ENCODE results near the gene PPP1R26.
"Not testable (repeated sequence)": the region's sequence is repeated elsewhere in the genome, so short reads cannot be mapped to it uniquely, and the experiment has no call there.

The PPP1R26 gene

GRCh38 chr9:135439916-135440315 lies 39.7 kb upstream of the PPP1R26 start:
- Histone ChIP-seq H3K36me3 (ENCODE audit: insufficient read depth, low read length) (no peaks in the 10 kb centered on the region), H3K4me1 (ENCODE audit: insufficient read depth, low read length) (no peaks in the 10 kb centered on the region), H3K27ac (ENCODE audit: low read length) (no peak overlapping the region), H3K9me3 (ENCODE audit: insufficient read depth, low read length, severe bottlenecking) (no peaks in the 10 kb centered on the region), H3K27me3 (ENCODE audit: insufficient read depth, low read length, poor library complexity) (no peaks in the 10 kb centered on the region), H3K4me3 (ENCODE audit: low read depth in 1 of 2, low read length in 2 of 2) (no peak overlapping the region), H4K20me1 (ENCODE audit: insufficient read depth, low read length) (no peaks in the 10 kb centered on the region), H3K9ac (ENCODE audit: low read depth, low read length) (no peak overlapping the region), H3K4me2 (ENCODE audit: insufficient read depth, low read length) (no peak overlapping the region), H2AFZ (ENCODE audit: low read depth, low read length) (no peak overlapping the region), H3K79me2 (ENCODE audit: insufficient read depth, low read length) (no peaks in the 10 kb centered on the region)
- TF ChIP-seq EZH2 (IDR thresholded peaks at IDR 0.05; ENCODE audit: borderline replicate concordance, low read depth, low read length, severe bottlenecking): no peak
- TF ChIP-seq, protein P1, sequence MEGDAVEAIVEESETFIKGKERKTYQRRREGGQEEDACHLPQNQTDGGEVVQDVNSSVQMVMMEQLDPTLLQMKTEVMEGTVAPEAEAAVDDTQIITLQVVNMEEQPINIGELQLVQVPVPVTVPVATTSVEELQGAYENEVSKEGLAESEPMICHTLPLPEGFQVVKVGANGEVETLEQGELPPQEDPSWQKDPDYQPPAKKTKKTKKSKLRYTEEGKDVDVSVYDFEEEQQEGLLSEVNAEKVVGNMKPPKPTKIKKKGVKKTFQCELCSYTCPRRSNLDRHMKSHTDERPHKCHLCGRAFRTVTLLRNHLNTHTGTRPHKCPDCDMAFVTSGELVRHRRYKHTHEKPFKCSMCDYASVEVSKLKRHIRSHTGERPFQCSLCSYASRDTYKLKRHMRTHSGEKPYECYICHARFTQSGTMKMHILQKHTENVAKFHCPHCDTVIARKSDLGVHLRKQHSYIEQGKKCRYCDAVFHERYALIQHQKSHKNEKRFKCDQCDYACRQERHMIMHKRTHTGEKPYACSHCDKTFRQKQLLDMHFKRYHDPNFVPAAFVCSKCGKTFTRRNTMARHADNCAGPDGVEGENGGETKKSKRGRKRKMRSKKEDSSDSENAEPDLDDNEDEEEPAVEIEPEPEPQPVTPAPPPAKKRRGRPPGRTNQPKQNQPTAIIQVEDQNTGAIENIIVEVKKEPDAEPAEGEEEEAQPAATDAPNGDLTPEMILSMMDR (IDR thresholded peaks at IDR 0.05; ENCODE audit: borderline replicate concordance, extremely low read depth, low read length, poor library complexity, severe bottlenecking): no peak
- DNase-seq (no peak), ATAC-seq (ENCODE audit: insufficient read depth, low read depth) (no peak)

GRCh38 chr9:135440620-135441019 lies 39.0 kb upstream of the PPP1R26 start:
- DNase-seq (no peak), ATAC-seq (ENCODE audit: insufficient read depth, low read depth) (no peak)
- H3K36me3 ChIP-seq (ENCODE audit: insufficient read depth, low read length): no peaks in the 10 kb centered on the region
- H3K4me3 ChIP-seq (ENCODE audit: low read depth in 1 of 2, low read length in 2 of 2): no peak overlapping the region
- no peaks in the 10 kb centered on the region for H3K9me3 ChIP-seq (ENCODE audit: insufficient read depth, low read length, severe bottlenecking)
- no peak overlapping the region for H3K9ac ChIP-seq (ENCODE audit: low read depth, low read length)
- H2AFZ ChIP-seq (ENCODE audit: low read depth, low read length): no peak overlapping the region
- H3K4me2 ChIP-seq (ENCODE audit: insufficient read depth, low read length): no peak overlapping the region
- H3K27me3 ChIP-seq (ENCODE audit: insufficient read depth, low read length, poor library complexity): no peaks in the 10 kb centered on the region
- TF ChIP-seq, protein P1 (IDR thresholded peaks at IDR 0.05; ENCODE audit: borderline replicate concordance, extremely low read depth, low read length, poor library complexity, severe bottlenecking): no peak
- TF ChIP-seq EZH2 (IDR thresholded peaks at IDR 0.05; ENCODE audit: borderline replicate concordance, low read depth, low read length, severe bottlenecking): no peak
- H3K27ac ChIP-seq (ENCODE audit: low read length): no peak overlapping the region
- no peaks in the 10 kb centered on the region for H3K4me1 ChIP-seq (ENCODE audit: insufficient read depth, low read length)
- H3K79me2 ChIP-seq (ENCODE audit: insufficient read depth, low read length): no peaks in the 10 kb centered on the region
- no peaks in the 10 kb centered on the region for H4K20me1 ChIP-seq (ENCODE audit: insufficient read depth, low read length)

- H3K4me2 ChIP-seq (ENCODE audit: insufficient read depth, low read length); H3K4me3 ChIP-seq (ENCODE audit: low read depth in 1 of 2, low read length in 2 of 2); H3K9ac ChIP-seq (ENCODE audit: low read depth, low read length); H3K36me3 ChIP-seq (ENCODE audit: insufficient read depth, low read length); DNase-seq; H3K4me1 ChIP-seq (ENCODE audit: insufficient read depth, low read length); H3K9me3 ChIP-seq (ENCODE audit: insufficient read depth, low read length, severe bottlenecking); H3K79me2 ChIP-seq (ENCODE audit: insufficient read depth, low read length); H2AFZ ChIP-seq (ENCODE audit: low read depth, low read length); ATAC-seq (ENCODE audit: insufficient read depth, low read depth); H4K20me1 ChIP-seq (ENCODE audit: insufficient read depth, low read length); H3K27ac ChIP-seq (ENCODE audit: low read length); H3K27me3 ChIP-seq (ENCODE audit: insufficient read depth, low read length, poor library complexity): not testable (repeated sequence)
Observed at GRCh38 chr9:135441105-135442071, 38.2 kb upstream of the PPP1R26 start.

DNA sequence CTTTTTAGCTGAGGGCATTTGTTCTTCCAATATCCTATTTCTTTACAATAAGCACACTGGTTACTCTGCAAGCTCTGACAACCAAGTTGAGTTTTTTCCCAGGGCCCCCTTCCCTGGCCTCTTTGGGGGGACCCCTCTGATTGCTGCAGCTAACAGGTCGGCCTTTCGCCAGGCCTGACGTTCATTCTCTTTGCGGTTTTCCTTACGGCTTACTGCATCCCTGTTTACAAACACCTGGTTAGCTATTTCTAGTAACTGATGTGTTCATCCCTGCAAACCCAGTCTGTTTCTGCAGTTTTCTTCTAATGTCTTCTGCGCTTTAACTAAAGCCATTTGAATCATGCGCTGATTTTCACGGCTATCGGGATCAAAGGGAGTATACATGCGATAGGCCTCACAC lies 37.5 kb upstream of the PPP1R26 start:
- DNase-seq: no peak
- H3K27me3 ChIP-seq (ENCODE audit: insufficient read depth, low read length, poor library complexity): no peaks in the 10 kb centered on the region
- H2AFZ ChIP-seq (ENCODE audit: low read depth, low read length): no peak overlapping the region
- H4K20me1 ChIP-seq (ENCODE audit: insufficient read depth, low read length): no peaks in the 10 kb centered on the region
- H3K4me3 ChIP-seq (ENCODE audit: low read depth in 1 of 2, low read length in 2 of 2): no peak overlapping the region
- H3K36me3 ChIP-seq (ENCODE audit: insufficient read depth, low read length): no peaks in the 10 kb centered on the region
- no peaks in the 10 kb centered on the region for H3K79me2 ChIP-seq (ENCODE audit: insufficient read depth, low read length)
- no peak for TF ChIP-seq EZH2 (IDR thresholded peaks at IDR 0.05; ENCODE audit: borderline replicate concordance, low read depth, low read length, severe bottlenecking)
- TF ChIP-seq, protein P1 (IDR thresholded peaks at IDR 0.05; ENCODE audit: borderline replicate concordance, extremely low read depth, low read length, poor library complexity, severe bottlenecking): no peak
- no peak for ATAC-seq (ENCODE audit: insufficient read depth, low read depth)
- no peaks in the 10 kb centered on the region for H3K4me1 ChIP-seq (ENCODE audit: insufficient read depth, low read length)
- H3K4me2 ChIP-seq (ENCODE audit: insufficient read depth, low read length): no peak overlapping the region
- H3K27ac ChIP-seq (ENCODE audit: low read length): no peak overlapping the region
- no peak overlapping the region for H3K9ac ChIP-seq (ENCODE audit: low read depth, low read length)
- no peaks in the 10 kb centered on the region for H3K9me3 ChIP-seq (ENCODE audit: insufficient read depth, low read length, severe bottlenecking)
